HUDEP-2 (cell line): ENCODE results near the gene AURKAIP1.
A peak's percentile ranks its signal among the peaks of the same experiment; 100 is the strongest.
"Not testable (repeated sequence)": the region's sequence is repeated elsewhere in the genome, so short reads cannot be mapped to it uniquely, and the experiment has no call there.

Experiments used
- DNase-seq, 76 experiments: peaks; one replicate each; lab custom pipeline; 2025; ENCODE audit not compliant: unreplicated experiment in 76 of 76; lab: John Stamatoyannopoulos, UW

Gene AURKAIP1

GRCh38 chr1:1406821-1407635 is 32.0 kb upstream of the AURKAIP1 start, which contains the start of gene MRPL20:
Gene MRPL20 (minus strand): TSS chr1:1407293. CDS start chr1:1407217, 76 bp downstream.
- DNase-seq: peak in 73 of 76 experiments; percentile 48 to 93 (median 84)

GRCh38 chr1:1406101-1406820 is 31.3 kb upstream of the AURKAIP1 start:
- peak in 54 of 76 experiments; percentile 3 to 61 (median 32) for DNase-seq

GRCh38 chr1:1403653-1404052 is 28.6 kb upstream of the AURKAIP1 start:
- no peak for DNase-seq

- not testable (repeated sequence) for DNase-seq
These were observed 27.9 kb upstream of the AURKAIP1 start for GRCh38 chr1:1402901-1403392.

GRCh38 chr1:1402072-1402900 is 27.3 kb upstream of the AURKAIP1 start:
- DNase-seq: peak in 53 of 76 experiments; percentile 2 to 66 (median 32)

GRCh38 chr1:1401457-1402010 is 26.5 kb upstream of the AURKAIP1 start:
- DNase-seq: peak in 2 of 76 experiments; percentile 12 to 14

- DNase-seq: no peak
These were observed 25.8 kb upstream of the AURKAIP1 start for GRCh38 chr1:1400576-1401456.

- peak in 9 of 76 experiments; percentile 10 to 50 (median 40) for DNase-seq
These were observed 25.0 kb upstream of the AURKAIP1 start for GRCh38 chr1:1399872-1400575.

GRCh38 chr1:1399187-1399871 is 24.3 kb upstream of the AURKAIP1 start, which contains the start of gene CCNL2:
Gene CCNL2 (minus strand): TSS chr1:1399335. CDS start chr1:1399306, 29 bp downstream.
- DNase-seq: peak in 75 of 76 experiments; percentile 56 to 99 (median 97)

GRCh38 chr1:1398677-1399186 is 23.7 kb upstream of the AURKAIP1 start:
- no peak for DNase-seq

GRCh38 chr1:1397839-1398523 is 23.0 kb upstream of the AURKAIP1 start:
- peak in 52 of 76 experiments; percentile 2 to 73 (median 33) for DNase-seq

GRCh38 chr1:1395166-1395565 is 20.2 kb upstream of the AURKAIP1 start:
- no peak for DNase-seq

GRCh38 chr1:1394116-1394515 is 19.1 kb upstream of the AURKAIP1 start:
- no peak for DNase-seq

GRCh38 chr1:1393428-1393827 is 18.4 kb upstream of the AURKAIP1 start:
- no peak for DNase-seq

- no peak for DNase-seq
These were observed 18.0 kb upstream of the AURKAIP1 start for GRCh38 chr1:1393014-1393413.

GRCh38 chr1:1391225-1391624 is 16.2 kb upstream of the AURKAIP1 start:
- DNase-seq: no peak

- no peak for DNase-seq
These were observed 15.7 kb upstream of the AURKAIP1 start for GRCh38 chr1:1390675-1391074.
